ENCODE data around the gene ADAMTS6.

ADAMTS6 gene

DNA sequence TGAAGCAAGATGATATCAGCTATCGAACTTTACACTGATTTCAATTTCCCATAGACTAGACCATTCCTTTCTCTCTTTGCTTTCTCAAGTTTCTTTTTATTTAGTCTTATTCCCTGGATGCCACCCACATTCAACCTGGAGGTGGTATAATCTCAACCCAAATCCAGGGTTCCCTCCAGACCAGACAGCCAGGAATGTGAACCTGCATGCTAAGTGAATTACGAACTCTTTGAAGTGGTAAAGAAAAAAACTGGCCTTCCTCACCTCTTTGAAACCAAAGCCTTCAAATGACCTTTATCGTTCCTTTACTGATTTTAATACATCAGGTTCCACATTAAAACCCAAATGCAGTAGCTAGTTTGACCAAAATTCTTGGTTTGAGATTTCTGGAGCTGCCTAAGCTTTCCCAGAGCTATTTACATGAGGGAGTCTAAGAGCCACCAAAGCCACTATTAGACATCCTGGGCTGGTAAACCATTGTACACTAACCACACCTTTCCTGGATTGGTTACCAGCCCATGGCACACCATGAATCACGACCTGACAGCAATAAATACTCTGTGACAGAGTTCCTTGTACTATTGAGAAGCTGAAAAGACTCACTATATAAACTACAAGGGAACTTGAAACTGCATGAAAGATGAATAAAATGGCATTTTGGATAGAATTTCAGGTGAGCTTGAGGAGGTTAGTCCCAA is 323.7 kb downstream of the ADAMTS6 start:
- H2AFZ ChIP-seq (ENCODE audit: low read length, unreplicated experiment), result no peak overlapping the region
- H3K79me2 ChIP-seq (ENCODE audit: control insufficient read depth, insufficient read depth, low read length, unreplicated experiment), result no peaks in the 10 kb centered on the region
- H3K27ac ChIP-seq (ENCODE audit: low read depth, low read length), result no peak overlapping the region
- H3K4me3 ChIP-seq (ENCODE audit: low read depth, low read length), result no peak overlapping the region
- no peaks in the 10 kb centered on the region for H3K27me3 ChIP-seq (ENCODE audit: insufficient read depth, low read length)
- H3K4me1 ChIP-seq (ENCODE audit: control insufficient read depth, insufficient read depth, low read length, unreplicated experiment), result peaks cover 19% of the 10 kb centered on the region
- H3K36me3 ChIP-seq (ENCODE audit: insufficient read depth, low read length), result no peaks in the 10 kb centered on the region; the same call in 1 of the 2 replicates

GRCh38 chr5:65156933-65157332 is 324.8 kb downstream of the ADAMTS6 start:
- peaks cover 9% of the 10 kb centered on the region for H3K4me1 ChIP-seq (ENCODE audit: control insufficient read depth, insufficient read depth, low read length, unreplicated experiment)
- H3K4me3 ChIP-seq (ENCODE audit: low read depth, low read length), result no peak overlapping the region
- H3K27me3 ChIP-seq (ENCODE audit: insufficient read depth, low read length), result no peaks in the 10 kb centered on the region
- no peaks in the 10 kb centered on the region; the same call in 1 of the 2 replicates for H3K36me3 ChIP-seq (ENCODE audit: insufficient read depth, low read length)
- H2AFZ ChIP-seq (ENCODE audit: low read length, unreplicated experiment), result no peak overlapping the region
- no peaks in the 10 kb centered on the region for H3K79me2 ChIP-seq (ENCODE audit: control insufficient read depth, insufficient read depth, low read length, unreplicated experiment)
- H3K27ac ChIP-seq (ENCODE audit: low read depth, low read length), result no peak overlapping the region

DNA sequence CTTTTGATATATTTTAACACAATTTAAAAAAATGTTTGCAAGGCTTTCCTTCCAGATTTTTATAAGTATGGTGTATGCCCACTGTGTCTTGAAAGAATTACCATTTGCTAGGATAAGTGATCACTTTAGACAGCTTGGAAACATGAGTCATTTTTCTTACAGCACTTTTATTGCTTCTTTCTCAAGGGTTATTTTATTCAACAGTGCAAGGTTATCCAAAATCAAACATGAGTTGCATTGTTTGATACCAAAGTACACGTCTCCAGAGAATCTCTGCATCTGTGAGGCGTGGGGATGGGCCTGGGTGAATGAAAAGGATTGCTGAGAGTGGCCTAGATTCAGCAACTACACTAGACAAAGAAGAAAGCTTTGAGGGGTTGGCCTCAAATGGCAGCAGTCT is 329.6 kb downstream of the ADAMTS6 start:
- Histone ChIP-seq H3K27me3 (ENCODE audit: insufficient read depth, low read length) (no peaks in the 10 kb centered on the region), H3K4me3 (ENCODE audit: low read depth, low read length) (no peak overlapping the region), H2AFZ (ENCODE audit: low read length, unreplicated experiment) (no peak overlapping the region), H3K79me2 (ENCODE audit: control insufficient read depth, insufficient read depth, low read length, unreplicated experiment) (no peaks in the 10 kb centered on the region), H3K27ac (ENCODE audit: low read depth, low read length) (no peak overlapping the region), H3K4me1 (ENCODE audit: control insufficient read depth, insufficient read depth, low read length, unreplicated experiment) (no peaks in the 10 kb centered on the region), H3K36me3 (ENCODE audit: insufficient read depth, low read length) (peaks cover 12% of the 10 kb centered on the region)

GRCh38 chr5:65151614-65152013 is 330.1 kb downstream of the ADAMTS6 start:
- no peak overlapping the region for H2AFZ ChIP-seq (ENCODE audit: low read length, unreplicated experiment)
- H3K36me3 ChIP-seq (ENCODE audit: insufficient read depth, low read length), result peaks cover 12% of the 10 kb centered on the region
- H3K4me3 ChIP-seq (ENCODE audit: low read depth, low read length), result no peak overlapping the region
- no peaks in the 10 kb centered on the region for H3K79me2 ChIP-seq (ENCODE audit: control insufficient read depth, insufficient read depth, low read length, unreplicated experiment)
- no peaks in the 10 kb centered on the region for H3K27me3 ChIP-seq (ENCODE audit: insufficient read depth, low read length)
- no peak overlapping the region for H3K27ac ChIP-seq (ENCODE audit: low read depth, low read length)
- no peaks in the 10 kb centered on the region for H3K4me1 ChIP-seq (ENCODE audit: control insufficient read depth, insufficient read depth, low read length, unreplicated experiment)

DNA sequence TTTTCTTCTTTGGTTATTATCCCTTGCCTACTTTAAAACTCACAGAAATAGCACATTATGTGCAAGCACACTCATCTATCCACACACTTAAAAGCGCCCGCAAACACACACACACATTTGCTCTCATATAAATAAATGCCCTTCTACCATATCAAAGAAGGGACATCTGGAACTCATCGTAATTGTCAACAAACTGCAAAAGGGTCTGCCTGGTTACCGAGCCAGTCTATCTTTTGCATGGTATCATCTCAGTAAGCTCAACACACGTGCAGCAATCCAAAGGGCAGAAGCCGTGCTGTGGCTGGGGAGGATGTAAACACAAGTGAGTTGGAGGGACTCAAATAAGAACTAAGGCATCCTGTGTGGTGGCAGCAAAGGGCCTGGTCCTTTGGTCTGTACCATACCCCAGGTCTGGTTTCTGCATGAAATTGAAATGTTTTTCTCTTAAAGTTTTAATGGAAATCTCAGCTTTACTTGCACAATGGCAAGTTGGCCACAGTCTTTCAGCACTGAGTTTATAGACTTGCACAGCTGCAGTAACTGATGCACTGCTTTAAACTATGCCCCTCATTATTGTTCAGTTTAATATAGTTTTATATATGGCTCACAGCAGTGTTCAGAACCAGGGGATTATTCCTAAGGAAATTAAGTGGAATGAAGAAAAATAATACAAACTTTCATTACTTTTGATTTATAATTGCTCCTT is 331.0 kb downstream of the ADAMTS6 start:
- Histone ChIP-seq H3K27me3 (ENCODE audit: insufficient read depth, low read length) (no peaks in the 10 kb centered on the region), H3K27ac (ENCODE audit: low read depth, low read length) (no peak overlapping the region), H2AFZ (ENCODE audit: low read length, unreplicated experiment) (no peak overlapping the region), H3K36me3 (ENCODE audit: insufficient read depth, low read length) (peaks cover 12% of the 10 kb centered on the region), H3K4me3 (ENCODE audit: low read depth, low read length) (no peak overlapping the region), H3K79me2 (ENCODE audit: control insufficient read depth, insufficient read depth, low read length, unreplicated experiment) (no peaks in the 10 kb centered on the region), H3K4me1 (ENCODE audit: control insufficient read depth, insufficient read depth, low read length, unreplicated experiment) (no peaks in the 10 kb centered on the region)

DNA sequence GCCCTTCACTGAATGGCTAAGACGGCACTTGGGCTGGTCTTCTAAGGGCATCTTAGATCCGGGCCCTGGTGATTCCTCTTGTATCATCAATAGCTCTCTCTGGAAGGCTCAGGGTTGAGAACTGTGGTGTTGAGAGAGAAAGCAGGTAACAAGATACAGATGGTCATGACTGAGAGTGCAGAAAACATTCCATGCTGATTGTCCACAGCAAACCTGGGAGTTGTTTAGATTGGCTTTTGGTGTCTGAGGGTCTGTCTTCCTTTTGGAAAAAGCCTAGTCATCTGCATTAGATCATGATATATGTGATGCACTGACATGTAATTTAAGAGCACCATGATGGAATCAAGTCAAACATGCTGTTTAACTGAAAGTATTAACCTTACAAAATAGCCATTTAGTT is 331.9 kb downstream of the ADAMTS6 start:
- Histone ChIP-seq H3K27ac (ENCODE audit: low read depth, low read length) (no peak overlapping the region), H2AFZ (ENCODE audit: low read length, unreplicated experiment) (no peak overlapping the region), H3K36me3 (ENCODE audit: insufficient read depth, low read length) (peaks cover 12% of the 10 kb centered on the region), H3K27me3 (ENCODE audit: insufficient read depth, low read length) (no peaks in the 10 kb centered on the region), H3K4me3 (ENCODE audit: low read depth, low read length) (no peak overlapping the region), H3K4me1 (ENCODE audit: control insufficient read depth, insufficient read depth, low read length, unreplicated experiment) (no peaks in the 10 kb centered on the region), H3K79me2 (ENCODE audit: control insufficient read depth, insufficient read depth, low read length, unreplicated experiment) (no peaks in the 10 kb centered on the region)

DNA sequence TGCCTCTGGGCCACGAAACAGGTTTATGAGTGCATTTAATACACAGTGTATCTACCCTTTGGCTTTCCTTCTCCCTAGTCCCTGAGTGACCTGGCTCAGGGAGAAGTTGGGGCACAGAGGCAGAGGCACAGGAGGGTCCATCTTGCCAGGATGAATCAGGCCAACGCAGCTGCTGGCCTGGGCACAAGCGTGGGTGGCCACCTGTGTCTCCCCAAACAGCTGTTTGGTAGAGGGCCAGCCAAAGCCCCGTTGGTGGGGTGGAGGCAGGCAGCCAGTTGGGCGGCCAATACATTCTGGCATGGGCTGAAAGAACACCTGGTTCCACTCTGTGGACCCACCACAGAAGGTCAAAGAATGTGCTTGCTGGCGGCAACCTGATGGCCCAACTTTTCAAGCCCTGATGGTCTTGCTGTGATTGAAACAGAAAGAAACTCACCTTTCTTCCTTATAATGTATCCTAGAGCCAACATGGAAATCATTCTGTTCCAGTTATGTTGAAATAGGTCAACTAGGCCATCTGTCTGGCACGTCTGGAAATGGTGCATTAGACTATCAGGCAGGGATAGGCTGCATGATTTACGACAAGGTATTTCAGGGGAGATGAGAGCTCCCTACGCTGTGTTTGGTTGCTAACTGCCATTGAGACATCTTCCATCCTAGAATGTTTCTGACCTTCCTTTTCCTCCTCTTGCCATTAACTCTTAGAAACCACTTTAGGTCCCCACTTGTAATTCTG is 337.4 kb downstream of the ADAMTS6 start:
- Histone ChIP-seq H3K79me2 (ENCODE audit: control insufficient read depth, insufficient read depth, low read length, unreplicated experiment) (no peaks in the 10 kb centered on the region), H3K4me1 (ENCODE audit: control insufficient read depth, insufficient read depth, low read length, unreplicated experiment) (peaks cover 23% of the 10 kb centered on the region), H3K36me3 (ENCODE audit: insufficient read depth, low read length) (peaks cover 6% of the 10 kb centered on the region; the same call in 1 of the 2 replicates), H3K4me3 (ENCODE audit: low read depth, low read length) (no peak overlapping the region), H3K27me3 (ENCODE audit: insufficient read depth, low read length) (no peaks in the 10 kb centered on the region), H2AFZ (ENCODE audit: low read length, unreplicated experiment) (no peak overlapping the region), H3K27ac (ENCODE audit: low read depth, low read length) (no peak overlapping the region)

DNA sequence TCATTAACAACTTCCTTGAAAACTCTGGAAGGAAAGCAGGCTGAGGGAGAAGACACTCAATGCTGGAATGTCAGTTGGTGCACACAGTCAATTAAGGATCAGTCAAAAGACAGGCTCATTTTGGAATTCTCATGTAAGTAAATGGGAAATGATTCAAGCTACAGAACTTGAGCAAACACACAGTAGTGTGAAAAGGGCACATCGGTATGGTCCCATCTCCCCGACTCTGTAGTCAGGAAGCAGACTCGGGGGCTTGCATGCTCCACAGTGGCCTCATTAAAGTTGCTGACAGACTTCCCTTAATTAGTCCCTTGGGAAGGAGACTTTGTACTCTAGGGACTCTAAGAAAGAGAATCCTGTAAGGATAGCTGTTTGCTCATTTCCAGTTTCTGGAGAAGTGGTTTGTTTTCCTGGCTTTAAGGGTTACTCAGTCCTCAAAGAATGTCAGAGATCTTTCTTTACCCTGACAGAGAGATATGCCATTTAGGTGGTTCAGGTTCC is 339.2 kb downstream of the ADAMTS6 start:
- H3K27me3 ChIP-seq (ENCODE audit: insufficient read depth, low read length), result no peaks in the 10 kb centered on the region
- no peaks in the 10 kb centered on the region for H3K36me3 ChIP-seq (ENCODE audit: insufficient read depth, low read length)
- peak overlapping the region; percentile 50 for H3K27ac ChIP-seq (ENCODE audit: low read depth, low read length)
- peaks cover 23% of the 10 kb centered on the region for H3K4me1 ChIP-seq (ENCODE audit: control insufficient read depth, insufficient read depth, low read length, unreplicated experiment)
- no peaks in the 10 kb centered on the region for H3K79me2 ChIP-seq (ENCODE audit: control insufficient read depth, insufficient read depth, low read length, unreplicated experiment)
- no peak overlapping the region for H2AFZ ChIP-seq (ENCODE audit: low read length, unreplicated experiment)
- H3K4me3 ChIP-seq (ENCODE audit: low read depth, low read length), result peak overlapping the region; percentile 53

- peak overlapping the region; percentile 50; the same call in 1 of the 2 replicates for H3K27ac ChIP-seq (ENCODE audit: low read depth, low read length)
Measured at GRCh38 chr5:65142016-65142415, 339.7 kb downstream of the ADAMTS6 start.

GRCh38 chr5:65141493-65141892 is 340.2 kb downstream of the ADAMTS6 start:
- Histone ChIP-seq H3K27me3 (ENCODE audit: insufficient read depth, low read length) (no peaks in the 10 kb centered on the region), H3K4me1 (ENCODE audit: control insufficient read depth, insufficient read depth, low read length, unreplicated experiment) (peaks cover 23% of the 10 kb centered on the region), H3K36me3 (ENCODE audit: insufficient read depth, low read length) (no peaks in the 10 kb centered on the region), H3K4me3 (ENCODE audit: low read depth, low read length) (no peak overlapping the region), H2AFZ (ENCODE audit: low read length, unreplicated experiment) (no peak overlapping the region), H3K27ac (ENCODE audit: low read depth, low read length) (no peak overlapping the region), H3K79me2 (ENCODE audit: control insufficient read depth, insufficient read depth, low read length, unreplicated experiment) (no peaks in the 10 kb centered on the region)

More at GRCh38 chr5:65142016-65142415, 339.7 kb downstream of the ADAMTS6 start:
- no peak overlapping the region for H3K4me3 ChIP-seq (ENCODE audit: low read depth, low read length)
- no peaks in the 10 kb centered on the region for H3K27me3 ChIP-seq (ENCODE audit: insufficient read depth, low read length)
- H3K79me2 ChIP-seq (ENCODE audit: control insufficient read depth, insufficient read depth, low read length, unreplicated experiment), result no peaks in the 10 kb centered on the region
- no peak overlapping the region for H2AFZ ChIP-seq (ENCODE audit: low read length, unreplicated experiment)
- no peaks in the 10 kb centered on the region for H3K36me3 ChIP-seq (ENCODE audit: insufficient read depth, low read length)
- peaks cover 23% of the 10 kb centered on the region for H3K4me1 ChIP-seq (ENCODE audit: control insufficient read depth, insufficient read depth, low read length, unreplicated experiment)

Data from ACC112 (cell line).